SH-SY5Y (cell line): ENCODE measurements around the gene CELF2.

ENCODE experiments used
- GATA2 ChIP-seq: IDR thresholded peaks from 2 replicates; pipeline ENCODE4 v1.6.1; 2011; ENCODE audit warnings: mild to moderate bottlenecking, low read depth, low read length
- GATA3 ChIP-seq: IDR thresholded peaks from 2 replicates; pipeline ENCODE4 v1.6.1; 2011; ENCODE audit warnings: low read depth, mild to moderate bottlenecking, low read length, moderate library complexity

GRCh38 chr10:11351801-11352200, 334.1 kb downstream of the CELF2 start:
- no peak for TF ChIP-seq GATA2
- TF ChIP-seq GATA3: no peak
